Epithelial cell of proximal tubule (primary cell): ENCODE measurements around the gene SH2D6. TPM values are rescaled to one million over a fixed set of nuclear protein-coding genes. Genes with fewer than 3 reads are reported as not detected.

Experiments used
- DNase-seq: peaks from one replicate; pipeline ENCODE4 v3.0.0-alpha.2; 2011; ENCODE audit warnings: low read depth
- H3K4me3 ChIP-seq: 2 replicates; pipeline ENCODE4 v1.5.1; 2011; ENCODE audit warnings: low read depth, mild to moderate bottlenecking, low read length
- total RNA-seq: library from RNA; depleted of rRNA; stranded (reverse); fragments of >200 nt; gene quantifications from 2 replicates; pipeline ENCODE4 v1.2.3, GENCODE V29; 2015
- TF ChIP-seq, protein P1 (sequence below): conservative IDR thresholded peaks from 2 replicates; pipeline ENCODE4 v1.5.1; 2012; ENCODE audit warnings: low read depth, mild to moderate bottlenecking, low read length

The SH2D6 gene
- total RNA-seq, 1 donor from 2014 or later: not detected

- DNase-seq: no peak
- no peak overlapping the region for H3K4me3 ChIP-seq
- TF ChIP-seq, protein P1, sequence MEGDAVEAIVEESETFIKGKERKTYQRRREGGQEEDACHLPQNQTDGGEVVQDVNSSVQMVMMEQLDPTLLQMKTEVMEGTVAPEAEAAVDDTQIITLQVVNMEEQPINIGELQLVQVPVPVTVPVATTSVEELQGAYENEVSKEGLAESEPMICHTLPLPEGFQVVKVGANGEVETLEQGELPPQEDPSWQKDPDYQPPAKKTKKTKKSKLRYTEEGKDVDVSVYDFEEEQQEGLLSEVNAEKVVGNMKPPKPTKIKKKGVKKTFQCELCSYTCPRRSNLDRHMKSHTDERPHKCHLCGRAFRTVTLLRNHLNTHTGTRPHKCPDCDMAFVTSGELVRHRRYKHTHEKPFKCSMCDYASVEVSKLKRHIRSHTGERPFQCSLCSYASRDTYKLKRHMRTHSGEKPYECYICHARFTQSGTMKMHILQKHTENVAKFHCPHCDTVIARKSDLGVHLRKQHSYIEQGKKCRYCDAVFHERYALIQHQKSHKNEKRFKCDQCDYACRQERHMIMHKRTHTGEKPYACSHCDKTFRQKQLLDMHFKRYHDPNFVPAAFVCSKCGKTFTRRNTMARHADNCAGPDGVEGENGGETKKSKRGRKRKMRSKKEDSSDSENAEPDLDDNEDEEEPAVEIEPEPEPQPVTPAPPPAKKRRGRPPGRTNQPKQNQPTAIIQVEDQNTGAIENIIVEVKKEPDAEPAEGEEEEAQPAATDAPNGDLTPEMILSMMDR: no peak
Observed at GRCh38 chr2:85458601-85459563, 40.4 kb downstream of the SH2D6 start.

DNA sequence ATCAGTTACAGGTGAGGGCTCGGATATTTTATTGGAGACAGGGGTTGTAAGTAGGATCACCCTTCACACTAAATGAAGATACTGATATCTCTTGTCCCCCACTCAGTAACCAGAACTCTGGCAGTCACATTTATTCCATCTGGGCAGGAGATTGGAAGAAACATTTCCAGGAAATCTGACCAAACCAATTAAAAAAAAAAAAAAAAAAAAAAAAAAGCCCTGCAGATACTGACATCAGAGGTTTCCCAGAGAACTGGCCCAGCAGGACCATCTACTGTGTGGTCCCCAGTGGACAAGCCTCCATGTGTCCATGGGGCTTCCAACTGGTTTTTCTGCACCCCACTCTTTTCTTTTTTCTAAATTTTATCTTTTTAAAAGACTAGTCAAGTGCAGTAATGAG lies 41.3 kb downstream of the SH2D6 start:
- DNase-seq: no peak
- TF ChIP-seq, protein P1: no peak
- H3K4me3 ChIP-seq: no peak overlapping the region

DNA sequence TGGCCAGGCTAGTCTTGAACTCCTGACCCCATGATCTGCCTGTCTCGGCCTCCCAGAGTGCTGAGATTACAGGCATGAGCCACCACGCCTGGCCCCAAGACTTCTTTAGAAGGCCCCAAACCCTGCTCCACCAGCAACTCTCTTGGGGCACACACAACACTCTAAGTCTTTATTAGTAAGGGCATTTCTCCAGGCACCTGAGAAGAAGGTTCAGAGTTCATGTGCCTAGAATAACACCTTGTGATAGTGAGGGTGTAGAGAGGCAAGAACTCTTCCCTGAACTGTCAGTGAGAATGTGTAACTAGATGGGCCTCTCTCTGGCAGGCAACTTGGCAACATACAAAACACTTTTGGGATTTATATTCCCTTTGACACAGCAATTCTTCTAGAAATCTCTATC lies 43.8 kb downstream of the SH2D6 start:
- no peak overlapping the region for H3K4me3 ChIP-seq
- TF ChIP-seq, protein P1: no peak
- DNase-seq: no peak

- TF ChIP-seq, protein P1: no peak
- H3K4me3 ChIP-seq: no peak overlapping the region
- DNase-seq: peak; percentile 73
Observed at GRCh38 chr2:85468096-85468703, 49.7 kb downstream of the SH2D6 start.

DNA sequence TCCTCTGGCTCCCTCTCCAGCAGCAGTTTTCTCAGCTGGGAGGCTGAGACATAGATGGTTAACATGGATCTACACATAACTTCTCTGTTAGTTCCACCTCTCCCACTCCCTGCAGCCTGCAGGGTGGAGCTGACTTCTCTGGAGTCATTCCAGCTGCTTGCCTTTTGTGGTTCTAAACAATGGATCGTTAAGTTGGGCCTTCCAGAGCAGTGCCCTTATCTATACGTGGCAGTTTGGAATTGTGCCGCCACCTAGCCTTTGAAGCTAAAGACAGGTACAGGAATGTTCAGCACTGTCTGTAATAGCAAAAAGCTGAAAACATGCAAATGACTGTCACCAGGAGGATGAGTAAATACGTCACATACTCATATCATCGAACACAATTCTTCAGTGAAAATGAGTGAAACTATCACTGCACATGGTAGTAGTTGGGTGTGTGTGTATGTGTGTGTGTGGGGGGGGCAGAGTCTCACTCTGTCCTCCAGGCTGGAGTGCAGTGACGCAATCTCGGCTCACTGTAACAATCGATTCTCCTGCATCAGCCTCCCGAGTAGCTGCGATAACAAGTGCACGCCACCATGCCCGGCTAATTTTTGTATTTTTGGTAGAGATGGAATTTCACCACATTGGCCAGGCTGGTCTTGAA lies 50.3 kb downstream of the SH2D6 start:
- DNase-seq: peak; percentile 74
- H3K4me3 ChIP-seq: no peak overlapping the region
- TF ChIP-seq, protein P1: peak; percentile 9

- DNase-seq: no peak
Observed at GRCh38 chr2:85470850-85471800, 52.6 kb downstream of the SH2D6 start.

More at GRCh38 chr2:85470850-85471800, 52.6 kb downstream of the SH2D6 start:
- TF ChIP-seq, protein P1: no peak
- no peak overlapping the region for H3K4me3 ChIP-seq
